Calu3 (cell line): ENCODE results near the gene DRC1. TPM values are rescaled to one million over a fixed set of nuclear protein-coding genes. Genes with fewer than 3 reads are reported as not detected.

Experiments used
- BruUV-seq: library from RNA; stranded (reverse); fragments of 400-500 nt; replicated peaks from 2 replicates; lab custom pipeline; 2021; lab: Mats Ljungman, UMichigan
- CTCF ChIA-PET: fragments of 300-600 bp; sonication (Branson Sonifier 250); formaldehyde crosslinking; loops from one replicate; lab custom pipeline; 2022; ENCODE audit warnings: antibody characterized with exemption; lab: Charles Lee
- DNase-seq: peaks from one replicate; pipeline ENCODE4 v3.0.0; 2022
- H3K27ac Mint-ChIP-seq: one replicate; pipeline ENCODE4 v1.8.0; 2022; ENCODE audit warnings: mixed read lengths; ENCODE audit not compliant: unreplicated experiment
- H3K27me3 Mint-ChIP-seq: one replicate; pipeline ENCODE4 v1.8.0; 2022; ENCODE audit warnings: mixed read lengths; ENCODE audit not compliant: unreplicated experiment
- H3K36me3 Mint-ChIP-seq: one replicate; pipeline ENCODE4 v1.8.0; 2022; ENCODE audit warnings: mild to moderate bottlenecking, moderate library complexity, mixed read lengths; ENCODE audit not compliant: insufficient read depth, unreplicated experiment
- H3K4me1 Mint-ChIP-seq: one replicate; pipeline ENCODE4 v1.8.0; 2022; ENCODE audit warnings: mild to moderate bottlenecking, low read depth, mixed read lengths; ENCODE audit not compliant: unreplicated experiment
- H3K4me3 Mint-ChIP-seq: one replicate; pipeline ENCODE4 v1.8.0; 2022; ENCODE audit warnings: mild to moderate bottlenecking, low read depth, moderate library complexity, mixed read lengths; ENCODE audit not compliant: unreplicated experiment
- H3K9me3 Mint-ChIP-seq: one replicate; pipeline ENCODE4 v1.8.0; 2022; ENCODE audit warnings: low read depth, mixed read lengths; ENCODE audit not compliant: unreplicated experiment
- CTCF ChIP-seq: fragments of 200-600 bp; IDR thresholded peaks from one replicate; pipeline ENCODE4 v1.8.0; 2022; ENCODE audit warnings: antibody characterized with exemption; ENCODE audit not compliant: unreplicated experiment
- intact Hi-C: fragments of 100-400 bp; cut with micrococcal nuclease; formaldehyde crosslinking; loops from one replicate; pipeline ENCODE4 v1.10.0; 2022; ENCODE audit not compliant: unreplicated experiment
- total RNA-seq: library from RNA; stranded (reverse); gene quantifications from 2 replicates; pipeline ENCODE4 v1.2.3, GENCODE V29; 2022

Gene DRC1
- total RNA-seq, 1 experiment from 2014 or later: not detected

- CTCF ChIA-PET: no interaction called here
- intact Hi-C loops: no loop called here
- BruUV-seq: no TSS peak
- DNase-seq: no peak
- Mint-ChIP-seq H3K4me1 (no peaks in the 10 kb centered on the region), H3K4me3 (no peak overlapping the region), H3K27ac (no peak overlapping the region), H3K9me3 (no peaks in the 10 kb centered on the region), H3K36me3 (no peaks in the 10 kb centered on the region), H3K27me3 (peaks cover 49% of the 10 kb centered on the region)
- TF ChIP-seq CTCF: no peak
Observed at GRCh38 chr2:26481706-26482105, 80.0 kb downstream of the DRC1 start.

- Mint-ChIP-seq H3K27me3 (peaks cover 51% of the 10 kb centered on the region), H3K27ac (no peak overlapping the region), H3K4me3 (no peak overlapping the region), H3K9me3 (no peaks in the 10 kb centered on the region), H3K36me3 (no peaks in the 10 kb centered on the region), H3K4me1 (no peaks in the 10 kb centered on the region)
- no peak for DNase-seq
- intact Hi-C loops: no loop called here
- no TSS peak for BruUV-seq
- no peak for TF ChIP-seq CTCF
- CTCF ChIA-PET: no interaction called here
Observed at GRCh38 chr2:26482211-26483026, 80.7 kb downstream of the DRC1 start.

GRCh38 chr2:26483027-26483326 lies 81.3 kb downstream of the DRC1 start:
- DNase-seq: no peak
- Mint-ChIP-seq H3K27me3 (peaks cover 51% of the 10 kb centered on the region), H3K9me3 (no peaks in the 10 kb centered on the region), H3K4me1 (no peaks in the 10 kb centered on the region), H3K36me3 (no peaks in the 10 kb centered on the region), H3K4me3 (no peak overlapping the region), H3K27ac (no peak overlapping the region)
- no peak for TF ChIP-seq CTCF
- CTCF ChIA-PET: no interaction called here
- intact Hi-C loops: no loop called here
- BruUV-seq: no TSS peak

- Mint-ChIP-seq H3K36me3 (no peaks in the 10 kb centered on the region), H3K27ac (no peak overlapping the region), H3K9me3 (no peaks in the 10 kb centered on the region), H3K4me3 (no peak overlapping the region), H3K27me3 (peaks cover 51% of the 10 kb centered on the region), H3K4me1 (no peaks in the 10 kb centered on the region)
- CTCF ChIA-PET: no interaction called here
- BruUV-seq: no TSS peak
- no peak for TF ChIP-seq CTCF
- DNase-seq: no peak
- intact Hi-C loops: no loop called here
Observed at GRCh38 chr2:26483516-26483915, 81.8 kb downstream of the DRC1 start.
